CD4-positive, alpha-beta T cell treated with Interleukin-17A for 1 hour (primary cell): ENCODE data around the gene MYL5.
"Not testable (repeated sequence)": the region's sequence is repeated elsewhere in the genome, so short reads cannot be mapped to it uniquely, and the experiment has no call there.

ENCODE experiments used
- DNase-seq: peaks from one replicate; pipeline ENCODE4 v3.0.0-alpha.2; 2020

MYL5 gene

GRCh38 chr4:657834-658667 lies 16.3 kb upstream of the MYL5 start:
- no peak for DNase-seq

GRCh38 chr4:658681-659667 lies 15.4 kb upstream of the MYL5 start:
- no peak for DNase-seq

GRCh38 chr4:659851-660250 lies 14.5 kb upstream of the MYL5 start:
- DNase-seq, result no peak

- no peak for DNase-seq
These were observed 13.9 kb upstream of the MYL5 start for GRCh38 chr4:660401-660800.

- DNase-seq, result no peak
These were observed 13.1 kb upstream of the MYL5 start for GRCh38 chr4:661231-661630.

GRCh38 chr4:661881-662761 lies 12.2 kb upstream of the MYL5 start:
- DNase-seq, result no peak

- no peak for DNase-seq
These were observed 11.3 kb upstream of the MYL5 start for GRCh38 chr4:663046-663437.

GRCh38 chr4:663438-664428 lies 10.6 kb upstream of the MYL5 start:
- peak; percentile 79 for DNase-seq

GRCh38 chr4:664713-665231 lies 9.6 kb upstream of the MYL5 start:
- DNase-seq, result no peak

GRCh38 chr4:665381-665750 lies 9.0 kb upstream of the MYL5 start:
- no peak for DNase-seq

- DNase-seq, result no peak
These were observed 8.4 kb upstream of the MYL5 start for GRCh38 chr4:665751-666435.

GRCh38 chr4:666436-666810 lies 7.9 kb upstream of the MYL5 start:
- DNase-seq, result no peak

- DNase-seq, result no peak
These were observed 7.4 kb upstream of the MYL5 start for GRCh38 chr4:666822-667544.

- DNase-seq, result no peak
These were observed 6.8 kb upstream of the MYL5 start for GRCh38 chr4:667545-667925.

GRCh38 chr4:668219-668618 lies 6.1 kb upstream of the MYL5 start:
- DNase-seq, result not testable (repeated sequence)

- not testable (repeated sequence) for DNase-seq
These were observed 4.4 kb upstream of the MYL5 start for GRCh38 chr4:669806-670559.

GRCh38 chr4:671769-672168 lies 2.6 kb upstream of the MYL5 start:
- DNase-seq, result no peak

- DNase-seq, result no peak
These were observed 822 bp upstream of the MYL5 start for GRCh38 chr4:673349-674091.
